ENCODE results near the gene MANSC4. TPM values are rescaled to one million over a fixed set of nuclear protein-coding genes. Genes with fewer than 3 reads are reported as not detected.
A peak's percentile ranks its signal among the peaks of the same experiment; 100 is the strongest.
"Not testable (repeated sequence)": the region's sequence is repeated elsewhere in the genome, so short reads cannot be mapped to it uniquely, and the experiment has no call there.

The MANSC4 gene
- total RNA-seq, 1 donor: under 0.01 TPM

GRCh38 chr12:27762757-27763156 lies 17.3 kb downstream of the MANSC4 start:
- no peak for DNase-seq (ENCODE audit: low read depth in 2 of 3, low spot score in 2 of 3)

GRCh38 chr12:27756670-27757195 lies 23.3 kb downstream of the MANSC4 start:
- no peak for DNase-seq (ENCODE audit: low read depth in 2 of 3, low spot score in 2 of 3)

GRCh38 chr12:27754795-27755194 lies 25.2 kb downstream of the MANSC4 start:
- no peak for DNase-seq (ENCODE audit: low read depth in 2 of 3, low spot score in 2 of 3)

- DNase-seq (ENCODE audit: low read depth in 2 of 3, low spot score in 2 of 3): no peak
Measured at GRCh38 chr12:27751386-27752047, 28.5 kb downstream of the MANSC4 start.

- no peak for DNase-seq (ENCODE audit: low read depth in 2 of 3, low spot score in 2 of 3)
Measured at GRCh38 chr12:27747111-27747820, 32.8 kb downstream of the MANSC4 start.

- not testable (repeated sequence) for DNase-seq (ENCODE audit: low read depth in 2 of 3, low spot score in 2 of 3)
Measured at GRCh38 chr12:27745734-27746133, 34.3 kb downstream of the MANSC4 start.

- no peak for DNase-seq (ENCODE audit: low read depth in 2 of 3, low spot score in 2 of 3)
Measured at GRCh38 chr12:27743601-27744000, 36.4 kb downstream of the MANSC4 start.

- DNase-seq (ENCODE audit: low read depth in 2 of 3, low spot score in 2 of 3): not testable (repeated sequence)
Measured at GRCh38 chr12:27734321-27734720, 45.7 kb downstream of the MANSC4 start.

- DNase-seq (ENCODE audit: low read depth in 2 of 3, low spot score in 2 of 3): no peak
Measured at GRCh38 chr12:27733791-27734190, 46.2 kb downstream of the MANSC4 start.

- DNase-seq (ENCODE audit: low read depth in 2 of 3, low spot score in 2 of 3): peak in 2 of 3 donors; percentile 22 to 63
Measured at GRCh38 chr12:27733052-27733656, 46.9 kb downstream of the MANSC4 start.

- DNase-seq (ENCODE audit: low read depth in 2 of 3, low spot score in 2 of 3): peak in 1 of 3 donors; percentile 9
Measured at GRCh38 chr12:27732281-27732680, 47.8 kb downstream of the MANSC4 start.

- no peak for DNase-seq (ENCODE audit: low read depth in 2 of 3, low spot score in 2 of 3)
Measured at GRCh38 chr12:27730097-27730588, 49.9 kb downstream of the MANSC4 start.

GRCh38 chr12:27723212-27723611 lies 56.8 kb downstream of the MANSC4 start:
- no peak for DNase-seq (ENCODE audit: low read depth in 2 of 3, low spot score in 2 of 3)

Small RNA genes lying within 50 kb of the gene (small RNA-seq; reads per million reads assigned to genes)
- gene RF00019 (not detected), gene RF02271 (not detected)

Other genes with a start within 250 kb of the MANSC4 start
- gene REP15, start 83.8 kb downstream of the MANSC4 start, total RNA-seq: 0.54 TPM
- 18.9 TPM for gene MRPS35, start 69.4 kb downstream of the MANSC4 start, total RNA-seq
- 41.2 TPM for gene KLHL42, start within 50 bp of the MANSC4 start, total RNA-seq
- 0.27 TPM for gene PTHLH, start 192.5 kb upstream of the MANSC4 start, total RNA-seq